ENCODE measurements around the gene SEPHS2. TPM values are rescaled to one million over a fixed set of nuclear protein-coding genes. Genes with fewer than 3 reads are reported as not detected.

The SEPHS2 gene
- total and polyA plus RNA-seq, 4 donors, result 6.8 to 37.1 (median 24.0) TPM

DNA sequence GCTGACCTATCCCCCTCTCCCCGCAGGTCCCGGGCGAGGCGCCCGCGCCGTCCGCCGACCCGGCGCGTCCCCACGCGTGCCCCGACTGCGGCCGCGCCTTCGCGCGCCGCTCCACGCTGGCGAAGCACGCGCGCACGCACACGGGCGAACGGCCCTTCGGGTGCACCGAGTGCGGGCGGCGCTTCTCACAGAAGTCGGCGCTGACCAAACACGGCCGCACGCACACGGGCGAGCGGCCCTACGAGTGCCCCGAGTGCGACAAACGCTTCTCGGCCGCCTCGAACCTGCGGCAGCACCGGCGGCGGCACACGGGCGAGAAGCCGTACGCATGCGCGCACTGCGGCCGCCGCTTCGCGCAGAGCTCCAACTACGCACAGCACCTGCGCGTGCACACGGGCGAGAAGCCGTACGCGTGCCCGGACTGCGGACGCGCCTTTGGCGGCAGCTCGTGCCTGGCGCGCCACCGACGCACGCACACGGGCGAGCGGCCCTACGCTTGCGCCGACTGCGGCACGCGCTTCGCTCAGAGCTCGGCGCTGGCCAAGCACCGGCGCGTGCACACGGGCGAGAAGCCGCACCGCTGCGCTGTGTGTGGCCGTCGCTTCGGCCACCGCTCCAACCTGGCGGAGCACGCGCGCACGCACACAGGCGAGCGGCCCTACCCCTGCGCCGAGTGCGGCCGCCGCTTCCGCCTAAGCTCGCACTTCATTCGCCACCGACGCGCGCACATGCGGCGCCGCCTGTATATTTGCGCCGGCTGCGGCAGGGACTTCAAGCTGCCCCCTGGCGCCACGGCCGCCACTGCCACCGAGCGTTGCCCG, 27.9 kb downstream of the SEPHS2 start:
- H3K4me1 ChIP-seq (ENCODE audit: control insufficient read depth, insufficient read depth, low read length), result peaks cover 19% of the 10 kb centered on the region
- no peaks in the 10 kb centered on the region for H3K27me3 ChIP-seq (ENCODE audit: control insufficient read depth, insufficient read depth, low read length)
- no peaks in the 10 kb centered on the region for H3K9me3 ChIP-seq (ENCODE audit: control insufficient read depth, insufficient read depth, low read length)
- H3K36me3 ChIP-seq (ENCODE audit: control insufficient read depth, insufficient read depth, low read length), result peaks cover 21% of the 10 kb centered on the region
- peak; percentile 75 to 98 (median 84) for DNase-seq (ENCODE audit: low read depth in 4 of 6, low spot score in 6 of 6)
- H3K27ac ChIP-seq (ENCODE audit: low read depth, low read length), result peak overlapping the region; percentile 69
- under 1% methylated on average over 140 of the region's 140 CpGs for WGBS (ENCODE audit: insufficient coverage)
- peak overlapping the region; percentile 45 for H3K4me3 ChIP-seq (ENCODE audit: low read depth, low read length)

DNA sequence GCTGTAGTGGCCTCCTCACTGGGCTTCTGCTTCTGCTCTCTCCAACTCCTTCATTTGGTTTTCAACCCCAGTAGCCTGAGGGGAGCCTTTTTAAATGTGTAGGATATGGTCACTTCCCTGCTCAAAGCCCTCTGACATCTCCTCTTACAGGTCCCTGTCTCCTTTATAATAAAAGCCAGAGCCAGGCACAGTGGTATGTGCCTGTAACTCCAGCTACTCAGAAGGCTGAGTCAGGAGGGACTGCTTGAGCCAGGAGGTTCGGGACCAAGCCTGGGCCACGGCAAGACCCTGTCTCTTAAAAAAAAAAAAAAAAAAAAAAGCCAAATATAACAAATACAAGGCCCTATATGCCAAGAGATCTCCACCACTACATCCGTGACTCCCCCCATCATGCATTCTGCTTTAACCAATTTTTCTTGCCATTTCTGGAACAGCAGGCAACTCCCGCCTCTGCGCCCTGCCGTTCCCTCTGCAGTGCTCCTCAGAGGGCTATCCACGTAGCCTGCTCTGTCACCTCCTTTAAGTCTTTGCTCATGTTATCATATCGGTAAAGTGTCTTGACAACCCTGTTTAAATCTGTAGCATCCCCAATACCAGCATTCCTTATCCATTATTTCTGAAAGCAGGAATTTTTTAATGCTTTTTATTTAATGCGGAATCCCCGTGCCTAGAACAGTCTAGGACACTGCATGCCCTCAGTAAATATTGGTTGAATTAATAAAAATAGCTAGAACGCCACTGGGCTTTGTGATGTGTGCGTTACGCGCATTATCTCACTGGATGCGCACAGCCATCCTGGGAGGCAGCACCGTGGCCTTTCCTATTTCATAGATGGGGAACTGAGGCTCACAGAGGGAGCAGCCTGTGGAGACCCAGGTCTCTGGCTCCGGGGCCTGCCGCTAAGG, 28.8 kb downstream of the SEPHS2 start:
- DNase-seq (ENCODE audit: low read depth in 4 of 6, low spot score in 6 of 6), result peak in 1 of 6 donors; percentile 78
- no peaks in the 10 kb centered on the region for H3K9me3 ChIP-seq (ENCODE audit: control insufficient read depth, insufficient read depth, low read length)
- peak overlapping the region; percentile 45 for H3K4me3 ChIP-seq (ENCODE audit: low read depth, low read length)
- no peak overlapping the region for H3K27ac ChIP-seq (ENCODE audit: low read depth, low read length)
- peaks cover 21% of the 10 kb centered on the region for H3K36me3 ChIP-seq (ENCODE audit: control insufficient read depth, insufficient read depth, low read length)
- no peaks in the 10 kb centered on the region for H3K27me3 ChIP-seq (ENCODE audit: control insufficient read depth, insufficient read depth, low read length)
- H3K4me1 ChIP-seq (ENCODE audit: control insufficient read depth, insufficient read depth, low read length), result peaks cover 19% of the 10 kb centered on the region
- 44% methylated on average over 15 of the region's 18 CpGs for WGBS (ENCODE audit: insufficient coverage)

DNA sequence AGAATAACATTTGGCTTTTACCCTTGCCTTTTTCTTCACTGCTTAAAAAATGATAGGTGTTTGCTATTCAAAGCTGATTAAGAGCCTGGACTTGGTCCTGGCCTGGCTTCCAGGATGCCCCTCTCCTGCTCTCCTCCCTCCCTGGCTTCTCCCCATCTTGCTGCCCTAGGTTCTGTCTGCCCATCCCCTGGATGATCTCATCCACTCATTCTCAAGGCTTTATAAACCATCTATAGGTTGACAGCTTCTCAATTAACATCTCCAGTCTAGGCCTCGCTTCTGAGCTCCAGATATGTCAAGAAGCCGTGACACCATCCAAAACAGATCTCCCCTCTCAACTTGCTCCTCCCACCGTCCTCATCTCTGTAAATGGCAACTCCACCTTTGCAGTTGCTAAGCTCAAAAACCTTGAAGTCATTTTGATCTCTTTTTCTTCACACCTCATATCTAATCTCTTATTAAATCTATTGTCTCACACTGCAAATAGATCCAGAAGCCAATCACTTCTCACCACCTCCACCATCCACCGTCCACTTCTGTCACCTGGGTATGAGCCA, 29.5 kb downstream of the SEPHS2 start:
- H3K27ac ChIP-seq (ENCODE audit: low read depth, low read length), result no peak overlapping the region
- no peak for DNase-seq (ENCODE audit: low read depth in 4 of 6, low spot score in 6 of 6)
- peaks cover 28% of the 10 kb centered on the region for H3K36me3 ChIP-seq (ENCODE audit: control insufficient read depth, insufficient read depth, low read length)
- peaks cover 19% of the 10 kb centered on the region for H3K4me1 ChIP-seq (ENCODE audit: control insufficient read depth, insufficient read depth, low read length)
- no peaks in the 10 kb centered on the region for H3K27me3 ChIP-seq (ENCODE audit: control insufficient read depth, insufficient read depth, low read length)
- no peaks in the 10 kb centered on the region for H3K9me3 ChIP-seq (ENCODE audit: control insufficient read depth, insufficient read depth, low read length)
- WGBS (ENCODE audit: insufficient coverage), result 87% methylated on average over 4 of the region's 4 CpGs
- no peak overlapping the region for H3K4me3 ChIP-seq (ENCODE audit: low read depth, low read length)

DNA sequence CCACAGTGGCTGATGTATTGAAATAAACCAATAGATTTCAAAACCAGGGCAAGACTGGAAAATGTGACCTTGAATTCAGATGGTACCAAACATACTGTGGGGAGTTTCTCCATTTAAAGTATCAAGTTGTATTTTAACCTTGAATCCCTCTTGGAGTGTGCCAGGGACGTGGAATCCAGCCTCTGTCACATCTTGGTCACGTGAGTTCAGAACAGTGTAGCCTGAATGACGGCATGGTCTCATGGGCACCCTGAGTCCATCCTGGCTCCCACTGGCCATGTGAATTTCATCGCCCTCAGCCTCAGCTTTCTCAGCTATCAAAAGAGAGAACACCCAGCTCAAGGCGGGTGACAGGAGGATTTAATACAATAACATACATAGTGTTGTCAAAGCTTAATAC, 31.5 kb downstream of the SEPHS2 start:
- 90% methylated on average over 3 of the region's 5 CpGs for WGBS (ENCODE audit: insufficient coverage)
- H3K36me3 ChIP-seq (ENCODE audit: control insufficient read depth, insufficient read depth, low read length), result peaks cover 26% of the 10 kb centered on the region
- DNase-seq (ENCODE audit: low read depth in 4 of 6, low spot score in 6 of 6), result no peak
- peaks cover 25% of the 10 kb centered on the region for H3K4me1 ChIP-seq (ENCODE audit: control insufficient read depth, insufficient read depth, low read length)
- H3K4me3 ChIP-seq (ENCODE audit: low read depth, low read length), result no peak overlapping the region
- H3K27me3 ChIP-seq (ENCODE audit: control insufficient read depth, insufficient read depth, low read length), result no peaks in the 10 kb centered on the region
- H3K9me3 ChIP-seq (ENCODE audit: control insufficient read depth, insufficient read depth, low read length), result no peaks in the 10 kb centered on the region
- H3K27ac ChIP-seq (ENCODE audit: low read depth, low read length), result no peak overlapping the region

DNA sequence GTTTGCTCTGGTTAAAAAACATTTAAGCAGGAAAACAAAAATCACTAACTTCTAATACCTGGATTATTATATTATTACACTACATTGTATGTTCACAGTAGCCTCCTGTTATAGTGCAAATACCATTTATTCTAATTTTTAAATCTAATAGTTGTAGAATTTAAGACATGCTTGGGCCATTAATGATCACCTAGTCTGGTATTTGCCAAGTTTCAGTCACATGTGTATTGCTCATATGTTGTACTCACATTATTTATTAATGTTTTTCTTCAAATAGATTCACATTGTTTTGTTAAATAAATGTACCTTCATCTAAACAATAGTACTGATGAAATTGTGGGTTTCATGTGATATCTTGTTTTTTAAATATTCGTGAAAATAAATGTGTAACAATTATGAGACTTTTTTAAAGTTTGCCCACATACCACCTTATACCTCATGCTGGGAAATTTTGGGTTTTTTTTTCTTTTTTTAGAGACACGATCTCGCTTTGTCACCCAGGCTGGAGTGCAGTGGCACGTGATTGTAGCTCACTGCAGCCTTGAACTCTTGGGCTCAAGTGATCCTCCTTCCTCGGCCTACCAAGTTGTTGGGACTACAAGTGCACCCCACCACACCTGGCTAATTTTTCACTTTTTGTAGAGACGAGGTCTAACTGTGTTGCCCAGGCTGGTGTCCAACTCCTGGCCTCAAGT, 32.4 kb downstream of the SEPHS2 start:
- H3K4me3 ChIP-seq (ENCODE audit: low read depth, low read length), result no peak overlapping the region
- no peak overlapping the region for H3K27ac ChIP-seq (ENCODE audit: low read depth, low read length)
- no peaks in the 10 kb centered on the region for H3K9me3 ChIP-seq (ENCODE audit: control insufficient read depth, insufficient read depth, low read length)
- H3K36me3 ChIP-seq (ENCODE audit: control insufficient read depth, insufficient read depth, low read length), result peaks cover 26% of the 10 kb centered on the region
- no peak for DNase-seq (ENCODE audit: low read depth in 4 of 6, low spot score in 6 of 6)
- H3K27me3 ChIP-seq (ENCODE audit: control insufficient read depth, insufficient read depth, low read length), result no peaks in the 10 kb centered on the region
- H3K4me1 ChIP-seq (ENCODE audit: control insufficient read depth, insufficient read depth, low read length), result peaks cover 26% of the 10 kb centered on the region
- 96% methylated on average over 5 of the region's 6 CpGs for WGBS (ENCODE audit: insufficient coverage)

DNA sequence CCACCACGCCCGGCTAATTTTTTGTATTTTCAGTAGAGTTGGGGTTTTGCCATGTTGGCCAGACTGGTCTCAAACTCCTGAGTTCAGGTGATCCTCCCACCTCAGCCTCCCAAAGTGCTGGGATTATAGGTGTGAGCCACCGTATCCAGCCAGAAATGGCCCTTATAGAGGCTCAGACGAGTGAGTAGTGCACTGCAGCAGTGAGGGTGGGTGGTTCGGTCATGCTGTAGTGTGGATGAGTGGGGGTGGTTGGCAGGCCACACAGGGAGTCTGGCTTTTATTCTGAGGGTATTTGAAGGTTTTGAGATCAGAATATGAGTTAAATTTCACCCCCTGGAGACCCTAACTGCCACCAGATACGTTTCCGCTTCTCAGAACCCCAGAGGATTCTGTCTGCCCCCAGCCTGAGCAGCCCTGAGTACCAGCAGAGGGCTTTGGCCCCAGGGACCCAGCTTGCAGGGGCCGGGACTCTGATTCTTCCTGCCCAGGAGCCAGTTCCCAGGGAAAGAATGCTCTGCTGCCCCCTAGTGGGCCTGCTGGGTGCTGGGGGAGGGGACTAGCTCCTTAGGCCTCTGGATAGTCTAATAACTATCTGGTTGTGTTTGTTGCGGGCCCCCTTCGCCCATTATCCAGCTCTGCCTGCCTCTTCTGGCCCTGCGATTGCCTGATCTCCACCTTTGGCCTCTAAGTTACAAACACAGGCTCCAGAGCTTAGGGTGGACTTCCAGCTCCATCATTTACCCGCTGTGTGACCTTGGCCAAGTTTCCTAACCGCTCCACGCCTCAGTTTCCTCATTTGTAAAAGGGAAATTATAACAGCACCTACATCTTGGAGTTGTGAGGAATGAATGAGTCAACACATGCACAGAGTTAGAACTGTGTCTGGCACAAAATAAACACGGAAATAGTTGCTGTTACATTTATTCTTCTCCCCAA, 36.3 kb downstream of the SEPHS2 start:
- Histone ChIP-seq H3K4me3 (ENCODE audit: low read depth, low read length) (no peak overlapping the region), H3K9me3 (ENCODE audit: control insufficient read depth, insufficient read depth, low read length) (no peaks in the 10 kb centered on the region), H3K27me3 (ENCODE audit: control insufficient read depth, insufficient read depth, low read length) (no peaks in the 10 kb centered on the region), H3K36me3 (ENCODE audit: control insufficient read depth, insufficient read depth, low read length) (peaks cover 21% of the 10 kb centered on the region), H3K4me1 (ENCODE audit: control insufficient read depth, insufficient read depth, low read length) (peaks cover 19% of the 10 kb centered on the region), H3K27ac (ENCODE audit: low read depth, low read length) (peak overlapping the region; percentile 1)
- peak in 4 of 6 donors; percentile 68 to 95 (median 87) for DNase-seq (ENCODE audit: low read depth in 4 of 6, low spot score in 6 of 6)
- WGBS (ENCODE audit: insufficient coverage), result 28% methylated on average over 8 of the region's 15 CpGs

DNA sequence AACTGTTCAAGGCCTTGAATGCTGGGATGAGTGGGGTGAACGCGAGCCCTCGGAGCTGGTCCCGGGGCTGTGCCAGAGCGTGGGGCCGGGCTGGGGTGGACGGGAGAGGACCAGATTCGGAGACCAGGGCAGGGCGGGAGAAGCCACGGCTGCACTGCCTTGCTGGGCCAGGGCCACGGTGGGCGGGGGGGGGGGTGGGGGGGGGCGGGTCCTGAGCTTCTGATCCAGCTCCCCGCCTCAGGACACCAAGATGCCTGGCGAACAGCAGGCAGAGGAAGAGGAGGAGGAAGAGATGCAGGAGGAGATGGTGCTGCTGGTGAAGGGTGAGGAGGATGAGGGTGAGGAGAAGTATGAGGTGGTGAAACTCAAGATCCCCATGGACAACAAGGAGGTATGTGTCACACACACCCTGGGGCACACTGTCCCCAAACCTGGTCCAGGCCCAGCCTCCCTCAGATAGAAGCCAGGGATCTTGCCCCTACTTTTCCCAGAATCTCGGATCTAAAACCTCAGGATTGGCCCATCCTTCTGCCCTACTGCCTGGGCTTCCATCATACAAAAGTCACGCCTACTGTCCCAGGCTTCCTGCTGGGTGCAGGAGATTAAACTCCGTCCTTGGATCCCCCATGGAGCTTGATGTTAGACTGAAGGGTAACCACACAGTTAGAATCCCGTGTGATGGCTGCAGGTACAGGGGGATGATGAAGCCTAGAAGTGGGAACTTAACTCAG, 37.7 kb downstream of the SEPHS2 start:
- H3K36me3 ChIP-seq (ENCODE audit: control insufficient read depth, insufficient read depth, low read length), result peaks cover 16% of the 10 kb centered on the region
- H3K9me3 ChIP-seq (ENCODE audit: control insufficient read depth, insufficient read depth, low read length), result no peaks in the 10 kb centered on the region
- peak overlapping the region; percentile 84 for H3K4me3 ChIP-seq (ENCODE audit: low read depth, low read length)
- no peaks in the 10 kb centered on the region for H3K27me3 ChIP-seq (ENCODE audit: control insufficient read depth, insufficient read depth, low read length)
- H3K4me1 ChIP-seq (ENCODE audit: control insufficient read depth, insufficient read depth, low read length), result peaks cover 19% of the 10 kb centered on the region
- no peak for DNase-seq (ENCODE audit: low read depth in 4 of 6, low spot score in 6 of 6)
- 23% methylated on average over 6 of the region's 19 CpGs for WGBS (ENCODE audit: insufficient coverage)
- peak overlapping the region; percentile 91 for H3K27ac ChIP-seq (ENCODE audit: low read depth, low read length)

DNA sequence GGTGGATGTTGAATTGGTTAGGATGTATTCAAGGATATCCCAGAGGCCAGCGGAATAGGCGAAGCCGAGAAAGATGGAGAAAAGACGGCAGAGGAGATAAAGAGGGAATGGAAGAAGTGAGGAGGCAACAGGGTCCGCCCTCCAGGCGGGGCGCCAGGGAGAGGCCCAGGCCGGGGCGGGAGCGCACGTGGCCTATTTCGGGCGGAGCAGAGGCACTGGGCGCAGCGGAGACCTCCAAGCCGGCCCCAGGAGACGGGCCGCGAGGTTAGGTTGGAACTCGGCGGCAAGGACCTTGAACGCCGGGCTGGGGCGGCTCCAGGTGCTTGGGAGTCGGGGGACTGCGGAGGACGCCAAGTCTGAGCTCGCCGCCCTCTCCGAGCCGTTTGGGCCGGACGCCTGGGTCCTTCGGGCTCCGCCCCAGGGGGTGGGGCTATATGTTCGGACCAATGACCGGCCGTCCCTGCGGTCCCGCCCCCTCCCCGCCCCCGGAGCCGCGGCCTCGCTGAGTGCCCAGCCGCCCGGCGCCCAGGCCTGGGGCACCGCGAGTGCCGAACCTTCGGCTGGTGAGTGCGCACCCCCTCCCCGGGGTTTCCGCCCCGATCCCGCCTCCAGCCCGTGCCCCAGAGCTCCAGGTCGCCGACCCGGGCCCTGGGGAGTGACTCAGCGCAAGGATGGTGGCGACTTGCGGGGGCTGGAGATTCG, 38.4 kb downstream of the SEPHS2 start, which contains the start of gene ZNF771:
Gene ZNF771 (plus strand): TSS at position 505 of the 702 bp plus-strand sequence. CDS start 448 bp downstream, outside the sequence.
- Histone ChIP-seq H3K9me3 (ENCODE audit: control insufficient read depth, insufficient read depth, low read length) (no peaks in the 10 kb centered on the region), H3K27me3 (ENCODE audit: control insufficient read depth, insufficient read depth, low read length) (no peaks in the 10 kb centered on the region), H3K4me3 (ENCODE audit: low read depth, low read length) (peak within 1 kb of the TSS; percentile 84), H3K4me1 (ENCODE audit: control insufficient read depth, insufficient read depth, low read length) (peaks cover 19% of the 10 kb centered on the region), H3K27ac (ENCODE audit: low read depth, low read length) (peak within 1 kb of the TSS; percentile 91), H3K36me3 (ENCODE audit: control insufficient read depth, insufficient read depth, low read length) (peaks cover 12% of the 10 kb centered on the region)
- DNase-seq (ENCODE audit: low read depth in 4 of 6, low spot score in 6 of 6), result peak in 5 of 6 donors; percentile 81 to 97 (median 91)
- WGBS (ENCODE audit: insufficient coverage), result under 1% methylated on average over 65 of the region's 65 CpGs
